K562 (cell line): Measurements from ENCODE around the gene ZFAND6.

Experiments used
- CTCF ChIP-seq, 3 experiments: IDR thresholded peaks in 2 of 3; conservative IDR thresholded peaks in 1 of 3; 2 replicates each; pipeline ENCODE4 v1.5.1; 2011 to 2012; ENCODE audit warnings: low read length in 3 of 3, mild to moderate bottlenecking in 3 of 3, control low read depth in 2 of 3, improper control_type of control experiment in 1 of 3, inconsistent platforms in 1 of 3, low read depth in 1 of 3, mixed read lengths in 1 of 3, moderate library complexity in 1 of 3; ENCODE audit not compliant: insufficient read depth in 2 of 3
- GATAD2B ChIP-seq: fragments of 450-650 bp; IDR thresholded peaks from 2 replicates; pipeline ENCODE4 v1.6.1; 2017; ENCODE audit warnings: mild to moderate bottlenecking, borderline replicate concordance
- YBX1 ChIP-seq: fragments of 450-650 bp; IDR thresholded peaks from 2 replicates; pipeline ENCODE4 v1.7.1; 2016; ENCODE audit warnings: mild to moderate bottlenecking
- ZNF143 ChIP-seq: sonication (generic); formaldehyde crosslinking; IDR thresholded peaks from 2 replicates; pipeline ENCODE4 v1.9.0; 2022; ENCODE audit warnings: mild to moderate bottlenecking, missing genetic modification reagents

- TF ChIP-seq ZNF143 (CRISPR knock-in tag) (no peak), YBX1 (no peak), GATAD2B (no peak), CTCF (IDR thresholded peaks at IDR 0.05 in 2 of 3, conservative IDR thresholded peaks at IDR 0.05 in 1 of 3; ENCODE audit: insufficient read depth in 2 of 3, low read depth in 1 of 3, low read length in 3 of 3) (no peak)
Measured at GRCh38 chr15:80052597-80053304, 6.7 kb upstream of the ZFAND6 start.
